GM18499 (cell line): Measurements from ENCODE around the gene LGALS7.
"Not testable (repeated sequence)": the region's sequence is repeated elsewhere in the genome, so short reads cannot be mapped to it uniquely, and the experiment has no call there.

Source experiments
- ATAC-seq: cut with Tn5 transposase; IDR thresholded peaks from one replicate; pipeline ENCODE4 v1.9.1; 2021; ENCODE audit warnings: moderate number of reproducible peaks; ENCODE audit not compliant: insufficient read depth, unreplicated experiment

LGALS7 gene

GRCh38 chr19:38774181-38774950 is 1.0 kb upstream of the LGALS7 start:
- no peak for ATAC-seq

- not testable (repeated sequence) for ATAC-seq
Measured at GRCh38 chr19:38771569-38771968, 1.7 kb downstream of the LGALS7 start.

GRCh38 chr19:38770949-38771275 is 2.4 kb downstream of the LGALS7 start:
- not testable (repeated sequence) for ATAC-seq

- ATAC-seq = not testable (repeated sequence)
Measured at GRCh38 chr19:38770228-38770948, 2.9 kb downstream of the LGALS7 start.

GRCh38 chr19:38769635-38770211 is 3.6 kb downstream of the LGALS7 start:
- no peak for ATAC-seq

GRCh38 chr19:38766276-38767047 is 6.9 kb downstream of the LGALS7 start:
- no peak for ATAC-seq

- no peak for ATAC-seq
Measured at GRCh38 chr19:38765214-38765613, 8.1 kb downstream of the LGALS7 start.

- ATAC-seq = no peak
Measured at GRCh38 chr19:38763795-38764220, 9.5 kb downstream of the LGALS7 start.

GRCh38 chr19:38761884-38762389 is 11.4 kb downstream of the LGALS7 start:
- ATAC-seq = not testable (repeated sequence)

- not testable (repeated sequence) for ATAC-seq
Measured at GRCh38 chr19:38760805-38761517, 12.4 kb downstream of the LGALS7 start.

GRCh38 chr19:38759590-38760003 is 13.7 kb downstream of the LGALS7 start:
- ATAC-seq = no peak

- not testable (repeated sequence) for ATAC-seq
Measured at GRCh38 chr19:38754196-38754595, 19.1 kb downstream of the LGALS7 start.

GRCh38 chr19:38753783-38754182 is 19.5 kb downstream of the LGALS7 start:
- ATAC-seq = not testable (repeated sequence)

- no peak for ATAC-seq
Measured at GRCh38 chr19:38745316-38745715, 28.0 kb downstream of the LGALS7 start.

GRCh38 chr19:38744874-38745273 is 28.4 kb downstream of the LGALS7 start:
- ATAC-seq = no peak

- ATAC-seq = no peak
Measured at GRCh38 chr19:38744298-38744681, 29.0 kb downstream of the LGALS7 start, which contains the start of gene CAPN12. Gene CAPN12, minus strand, starts transcription at chr19:38744474. Its CDS starts 309 bp downstream, at chr19:38744165.

- ATAC-seq = no peak
Measured at GRCh38 chr19:38743394-38744297, 29.7 kb downstream of the LGALS7 start.

- ATAC-seq = no peak
Measured at GRCh38 chr19:38742906-38743305, 30.4 kb downstream of the LGALS7 start.

GRCh38 chr19:38742296-38742695 is 31.0 kb downstream of the LGALS7 start:
- no peak for ATAC-seq
